RPMI7951 (cell line): ENCODE results near the gene YTHDC2. TPM values are rescaled to one million over a fixed set of nuclear protein-coding genes. Genes with fewer than 3 reads are reported as not detected.

Source experiments
- DNase-seq: peaks from one replicate; pipeline ENCODE4 v3.0.0-alpha.2; 2012; ENCODE audit warnings: low read depth
- total RNA-seq: library from RNA; depleted of rRNA; stranded (reverse); fragments of >200 nt; shearing (Covaris generic); gene quantifications from 2 replicates; pipeline ENCODE4 v1.2.3, GENCODE V29; 2014; rRNA removed

YTHDC2 gene
- 7.5 and 9.4 TPM in 2 replicates for total RNA-seq

DNA sequence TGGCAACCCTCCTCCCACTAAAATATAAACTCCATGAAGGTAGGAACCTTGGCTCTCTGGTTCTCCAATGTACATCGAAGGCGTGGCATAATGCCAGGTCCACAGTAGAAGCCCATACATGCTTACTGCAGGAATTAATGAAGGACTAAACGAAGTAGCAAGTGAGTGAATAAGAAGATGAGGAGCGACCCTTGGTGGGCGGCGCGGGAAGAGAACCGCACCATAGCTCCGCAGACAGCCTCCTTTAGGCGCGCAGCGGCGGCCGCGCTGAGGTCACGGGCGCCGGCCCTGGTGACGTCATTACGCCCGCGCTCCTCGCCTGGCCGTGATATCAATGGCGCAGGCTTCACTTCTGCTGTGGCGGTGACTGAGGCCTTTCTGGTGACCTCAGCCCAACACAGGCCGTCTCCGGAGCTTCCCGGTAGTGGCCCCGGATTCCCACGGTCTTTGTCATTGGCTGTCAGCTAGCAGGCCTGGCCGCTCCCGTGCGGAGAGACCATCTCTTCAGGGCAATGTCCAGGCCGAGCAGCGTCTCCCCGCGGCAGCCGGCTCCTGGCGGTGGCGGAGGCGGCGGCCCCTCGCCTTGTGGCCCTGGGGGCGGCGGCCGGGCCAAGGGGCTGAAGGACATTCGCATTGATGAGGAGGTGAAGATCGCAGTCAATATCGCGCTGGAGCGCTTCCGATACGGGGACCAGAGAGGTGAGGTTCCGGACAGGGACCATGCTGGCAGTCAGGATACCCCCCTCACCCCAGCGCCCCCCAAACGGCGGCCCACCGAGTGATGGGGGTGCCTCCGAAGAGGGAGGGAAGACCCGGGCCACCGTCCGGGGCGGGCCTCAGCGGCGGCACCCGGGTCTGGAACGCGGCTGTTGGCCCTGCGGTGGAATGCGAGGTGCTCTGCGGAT lies at the start of gene YTHDC2:
TSS of gene YTHDC2 (plus strand) at position 311 of the 905 bp plus-strand sequence. CDS start at position 513, 202 bp downstream.
- DNase-seq: peak; percentile 84

GRCh38 chr5:113474100-113474728 lies 39.3 kb upstream of the YTHDC2 start:
- DNase-seq: no peak

GRCh38 chr5:113478691-113479090 lies 34.8 kb upstream of the YTHDC2 start:
- DNase-seq: no peak

DNA sequence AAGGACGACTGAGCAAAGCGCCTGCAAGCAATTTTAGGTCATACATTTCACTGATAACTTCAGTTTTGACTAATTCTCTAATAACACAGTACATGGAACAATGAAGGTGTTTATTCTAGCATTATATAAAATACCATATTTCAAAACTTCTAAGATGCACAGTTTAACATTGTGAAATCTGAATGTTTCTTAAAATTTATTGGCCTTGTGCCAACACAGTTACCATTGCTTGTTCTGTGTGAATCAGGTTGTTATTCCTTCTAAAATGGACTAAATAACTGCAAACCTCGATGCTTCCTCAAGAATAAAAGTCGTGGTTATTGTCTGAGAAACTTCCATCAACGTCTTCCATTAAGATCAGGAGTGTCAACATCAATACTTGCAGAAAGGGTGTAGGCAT lies 33.3 kb upstream of the YTHDC2 start:
- DNase-seq: no peak

DNA sequence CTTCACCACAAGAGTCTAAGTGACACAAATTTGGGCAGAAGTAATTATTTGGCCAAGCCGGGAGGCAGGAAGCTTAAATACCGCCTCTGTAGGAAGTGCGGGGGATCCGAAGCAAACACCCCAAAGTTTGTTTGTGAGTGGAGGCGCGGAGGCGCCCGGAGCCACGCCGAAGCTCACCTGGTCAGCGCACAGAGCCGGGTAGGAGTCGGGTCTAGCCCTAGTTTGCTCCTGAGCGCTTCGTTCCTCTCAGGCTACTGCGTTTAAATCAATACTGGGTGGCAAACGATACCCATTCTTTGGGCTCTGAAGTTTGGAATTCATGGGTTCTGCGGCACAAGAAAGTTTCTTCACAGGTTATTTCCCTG lies 26.1 kb upstream of the YTHDC2 start:
- DNase-seq: no peak

DNA sequence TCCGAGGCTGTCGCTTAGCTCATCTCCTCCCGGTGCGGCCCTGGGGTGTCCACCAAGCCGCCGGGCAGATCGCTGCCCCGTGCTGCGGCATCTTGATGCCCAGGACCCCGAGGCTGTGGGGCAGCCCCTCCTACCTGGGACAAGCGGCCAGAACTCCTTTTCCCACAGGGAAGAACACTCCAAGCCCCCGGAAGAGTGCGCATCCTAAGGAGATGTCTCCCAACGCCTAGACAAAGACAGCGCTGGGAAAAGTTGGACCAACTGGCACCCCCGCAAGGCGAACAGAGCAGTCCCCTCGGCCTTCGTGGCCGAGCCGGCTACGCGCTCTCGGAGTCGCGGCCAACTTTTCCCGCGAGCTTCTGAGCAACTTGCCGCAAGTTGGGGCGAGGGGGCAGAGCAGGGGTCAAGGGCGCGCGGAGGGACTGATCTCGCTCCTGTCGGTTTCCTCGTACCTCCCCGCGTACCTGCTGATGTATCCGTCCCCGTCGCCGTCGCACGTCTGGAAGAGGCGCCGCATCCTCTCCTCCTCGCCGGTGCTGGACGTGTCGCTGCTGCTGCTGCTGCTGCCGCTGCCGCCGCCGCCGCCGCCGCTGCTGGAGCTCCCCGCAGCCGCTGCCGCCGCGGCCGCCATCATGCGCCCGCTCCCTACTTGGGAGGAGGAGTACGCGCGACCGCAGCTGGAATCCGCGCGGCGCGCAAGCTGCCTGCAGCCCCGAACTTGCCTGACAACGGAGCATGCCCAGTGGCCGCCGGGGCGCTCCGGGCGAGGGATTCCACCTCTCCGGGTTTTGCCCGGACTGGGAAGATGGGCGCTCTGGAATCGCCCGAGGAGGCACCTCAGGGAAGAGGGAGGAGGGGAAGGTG lies 25.5 kb upstream of the YTHDC2 start, which contains the start of gene MCC:
TSS of gene MCC (minus strand) at position 673 of the 864 bp plus-strand sequence.
- DNase-seq: peak; percentile 70

DNA sequence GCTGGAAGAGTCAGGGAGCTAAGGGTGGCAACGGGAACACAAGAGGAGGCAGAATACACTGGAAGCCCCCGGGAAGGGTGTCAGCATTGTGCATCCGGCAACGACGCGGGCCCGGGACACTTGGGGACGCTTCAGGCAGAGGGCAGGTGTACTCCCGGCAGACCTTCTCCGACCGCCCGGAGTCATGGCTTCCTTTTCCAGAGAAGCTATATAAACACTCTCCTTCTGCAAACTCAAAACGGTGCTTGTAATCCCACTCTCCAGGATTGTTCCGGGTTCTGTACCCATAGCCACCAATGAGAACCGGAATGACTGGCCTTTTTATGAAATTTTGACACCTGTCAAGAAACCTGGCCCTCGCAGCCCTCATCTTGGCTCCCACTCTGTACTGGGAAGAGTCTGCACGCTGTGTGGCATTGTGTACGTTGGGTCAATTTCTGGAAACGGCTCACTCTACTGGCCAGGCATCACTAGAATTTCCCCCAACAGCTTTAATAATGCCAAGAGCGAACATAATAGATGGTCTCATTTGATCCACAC lies 24.8 kb upstream of the YTHDC2 start:
- DNase-seq: no peak

GRCh38 chr5:113489299-113489698 lies 24.2 kb upstream of the YTHDC2 start:
- DNase-seq: peak; percentile 96

DNA sequence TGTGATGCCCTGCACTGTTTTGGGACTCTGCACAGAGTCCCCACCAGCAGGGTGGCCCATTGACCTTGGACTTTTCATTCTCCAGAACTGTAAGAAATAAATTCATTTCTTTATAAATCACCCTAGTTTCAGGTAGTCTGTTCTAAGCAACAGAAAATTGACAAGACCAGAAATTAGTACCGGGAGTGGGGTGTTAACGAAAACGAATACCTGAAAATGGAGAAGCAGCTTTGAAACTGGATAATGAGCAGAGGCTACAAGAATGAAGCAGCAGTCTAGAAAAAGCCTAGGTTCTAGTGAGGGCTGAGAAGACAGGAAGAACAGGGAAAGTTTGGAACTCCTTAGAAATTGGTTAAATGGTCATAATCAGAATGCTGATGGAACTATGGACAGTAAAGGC lies 23.2 kb upstream of the YTHDC2 start:
- no peak for DNase-seq

DNA sequence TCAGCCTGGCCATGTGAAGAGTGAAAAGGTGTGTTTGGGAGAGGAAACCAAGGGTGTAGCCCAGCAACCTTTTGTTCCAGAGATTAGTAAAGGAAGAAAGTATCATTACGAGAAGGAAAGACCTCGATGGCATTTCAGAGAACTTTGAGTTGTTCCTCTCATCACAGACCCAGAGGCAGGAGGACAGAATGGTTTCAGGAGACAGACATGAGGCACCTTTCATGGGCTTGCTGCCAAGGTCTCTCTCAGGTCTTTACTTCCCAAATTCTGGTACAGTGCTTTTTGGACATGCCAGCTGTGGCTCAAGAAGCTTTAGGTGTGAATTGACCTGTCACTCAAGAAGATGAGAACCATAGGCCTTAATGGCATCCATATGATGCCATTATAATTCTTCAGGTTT lies 22.5 kb upstream of the YTHDC2 start:
- no peak for DNase-seq

DNA sequence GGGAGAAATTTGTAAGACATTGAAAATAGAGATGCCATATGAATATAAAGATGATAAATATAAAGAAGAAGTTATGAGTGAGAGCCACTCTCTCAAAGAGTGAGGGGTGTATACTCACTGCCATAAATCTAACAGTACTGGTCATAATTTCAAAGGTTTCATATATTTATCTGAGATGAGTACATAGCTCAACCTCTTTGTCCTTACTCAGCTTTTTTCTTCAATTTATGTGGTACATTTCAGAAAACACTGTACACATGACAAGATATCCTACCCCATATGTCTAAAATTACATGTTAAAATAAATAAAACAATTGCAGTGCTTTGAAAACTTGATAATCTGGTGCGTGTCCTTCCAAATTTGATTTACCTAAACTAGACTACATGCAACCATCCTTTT lies 20.0 kb upstream of the YTHDC2 start:
- DNase-seq: no peak

DNA sequence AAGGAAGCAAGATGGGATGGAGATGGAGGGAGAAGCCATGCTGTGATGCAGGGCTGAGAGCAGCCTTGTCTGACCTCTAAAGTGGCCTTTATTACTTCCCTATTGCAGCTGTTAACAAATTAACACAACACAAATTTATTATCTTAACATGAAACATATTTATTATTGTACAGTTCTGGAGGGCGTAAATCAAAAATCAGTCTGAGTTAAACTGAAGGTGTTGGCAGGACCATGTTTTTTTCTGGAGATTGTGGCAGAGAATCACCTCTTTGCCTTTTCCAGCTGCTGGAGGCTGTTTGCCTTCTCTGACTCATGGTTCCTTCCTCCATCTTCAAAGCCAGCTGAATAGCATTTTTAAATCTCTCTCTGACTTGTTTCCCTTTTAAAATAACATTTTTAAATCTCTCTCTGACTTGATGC lies 18.1 kb upstream of the YTHDC2 start:
- peak; percentile 22 for DNase-seq

DNA sequence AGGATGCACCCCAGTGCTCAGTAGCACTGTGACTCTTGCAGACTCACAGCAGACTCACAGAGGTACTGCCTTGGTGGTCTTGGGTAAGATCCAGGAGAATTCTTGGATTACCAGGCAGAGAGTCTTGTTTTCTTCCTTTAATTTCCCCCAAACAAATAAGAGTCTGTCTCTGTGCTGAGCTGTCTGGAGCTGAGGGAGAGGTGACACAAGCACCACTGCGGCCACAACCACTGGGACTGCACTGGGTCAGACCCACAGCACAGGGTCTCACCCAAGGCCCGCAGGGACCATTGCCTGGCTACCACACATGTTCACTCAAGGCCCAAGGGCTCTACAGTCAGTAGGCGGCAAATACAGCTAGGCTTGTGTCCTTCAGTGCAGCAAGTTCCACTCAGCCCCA lies 11.4 kb upstream of the YTHDC2 start:
- no peak for DNase-seq

- no peak for DNase-seq
These were observed 10.3 kb upstream of the YTHDC2 start for GRCh38 chr5:113503146-113503545.

GRCh38 chr5:113505181-113505580 lies 8.3 kb upstream of the YTHDC2 start:
- peak; percentile 61 for DNase-seq

DNA sequence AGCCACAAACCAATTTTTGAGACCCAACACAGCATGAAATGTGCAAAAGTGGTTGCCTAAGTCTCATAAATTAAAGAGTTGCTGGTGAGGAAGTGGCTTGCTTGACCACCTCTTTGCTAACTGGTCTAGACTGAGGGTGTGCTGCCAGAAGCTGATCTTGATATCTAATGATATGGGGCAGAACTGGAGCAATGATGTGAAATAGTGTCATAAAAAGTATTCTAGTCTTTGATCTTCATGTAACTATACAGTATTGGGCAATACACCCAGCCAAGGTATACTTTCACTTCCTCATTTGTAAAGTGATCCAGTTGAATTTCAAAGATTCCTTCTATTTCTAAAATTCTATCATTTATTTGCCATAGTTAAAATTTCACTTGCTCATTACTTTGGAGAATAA lies 5.9 kb upstream of the YTHDC2 start:
- no peak for DNase-seq

DNA sequence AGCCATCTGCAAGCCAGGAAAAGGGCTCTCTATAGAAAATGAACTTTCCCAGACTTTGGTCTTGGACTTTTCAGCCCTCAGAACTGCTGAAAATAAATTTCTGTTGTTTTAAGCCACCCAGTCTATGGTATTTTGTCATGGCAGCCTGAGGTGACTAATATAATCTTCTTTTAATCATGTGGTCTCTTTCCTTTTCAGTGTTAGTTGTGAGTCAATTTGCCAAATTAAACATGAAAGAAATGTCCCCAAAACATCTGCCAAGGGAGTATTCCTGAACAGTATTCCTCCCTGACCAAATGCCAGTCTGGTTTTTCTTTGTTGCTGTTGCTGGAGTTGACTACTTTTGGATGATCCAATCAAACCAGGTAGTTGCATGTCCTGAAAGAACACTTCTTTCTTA lies 4.7 kb upstream of the YTHDC2 start:
- DNase-seq: peak; percentile 65

GRCh38 chr5:113510836-113511451 lies 2.5 kb upstream of the YTHDC2 start:
- peak; percentile 44 for DNase-seq

DNA sequence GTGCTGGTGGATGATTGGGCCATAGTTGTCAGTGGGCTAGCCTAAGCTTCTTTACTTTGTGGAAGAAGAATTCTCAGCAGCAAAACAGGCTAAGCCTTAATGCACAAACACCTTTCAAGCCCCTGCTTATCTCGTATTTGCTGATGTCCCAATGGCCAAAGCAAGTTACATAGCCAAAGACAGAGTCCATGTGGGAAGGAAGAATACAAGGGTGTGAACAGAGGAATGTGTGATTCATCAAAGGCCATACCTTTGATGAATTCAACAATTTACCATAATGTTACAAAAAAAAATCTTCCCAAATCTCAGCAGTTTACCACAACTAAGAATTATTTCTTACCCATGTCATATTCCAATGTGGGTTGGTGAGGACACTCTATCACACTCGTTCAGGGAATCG lies 1.2 kb upstream of the YTHDC2 start:
- no peak for DNase-seq

DNA sequence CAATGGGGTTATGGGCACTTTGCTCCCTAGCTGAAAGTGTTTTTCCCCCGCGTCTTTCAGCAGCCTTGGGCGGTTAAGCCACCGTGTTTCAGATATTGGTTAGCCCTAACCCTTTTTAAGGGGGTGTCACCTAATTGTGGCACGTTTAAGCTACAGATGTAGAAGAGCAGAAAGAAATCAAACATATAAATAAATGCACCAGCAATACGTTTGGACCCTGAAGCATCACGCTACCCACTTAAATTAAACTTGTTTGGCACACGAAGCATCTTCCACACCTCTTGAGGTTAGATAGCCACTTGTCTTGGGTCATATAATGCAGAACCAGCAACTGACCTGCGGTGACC lies 768 bp downstream of the YTHDC2 start:
- DNase-seq: no peak

DNA sequence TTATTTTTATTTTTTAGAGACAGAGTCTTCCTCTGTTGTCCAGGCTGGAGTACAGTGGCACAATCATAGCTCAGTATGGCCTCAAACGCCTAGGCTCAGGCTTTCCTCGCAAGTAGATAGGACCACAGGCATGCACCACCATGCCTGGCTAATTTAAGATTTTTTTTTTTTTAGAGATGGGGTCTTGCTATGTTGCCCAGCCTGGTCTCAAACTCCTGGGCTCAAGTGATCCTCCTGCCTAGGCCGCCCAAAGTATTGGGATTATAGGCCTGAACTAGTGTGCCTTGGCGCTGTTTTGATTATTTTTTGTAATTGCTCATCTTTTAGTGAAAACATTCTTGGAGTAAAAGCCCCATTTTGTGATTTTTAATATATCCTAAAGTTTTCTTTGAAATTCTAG lies 5.4 kb downstream of the YTHDC2 start:
- no peak for DNase-seq

- no peak for DNase-seq
These were observed 5.9 kb downstream of the YTHDC2 start for GRCh38 chr5:113519412-113519811.
